Neutrophil (primary cell): ENCODE data around the gene DOK3.

Experiments used
- H3K27ac ChIP-seq: fragments of 200-600 bp; sonication (generic); 2 replicates; pipeline ENCODE4 v1.5.1; 2016; ENCODE audit warnings: mild to moderate bottlenecking, moderate library complexity
- H3K27me3 ChIP-seq: fragments of 200-600 bp; sonication (generic); 2 replicates; pipeline ENCODE4 v1.6.0; 2016; ENCODE audit warnings: mild to moderate bottlenecking
- H3K36me3 ChIP-seq: fragments of 200-600 bp; sonication (generic); 2 replicates; pipeline ENCODE4 v1.5.1; 2017
- H3K4me1 ChIP-seq, 2 experiments: fragments of 200-600 bp in 1 of 2; sonication (generic) in 1 of 2; 1 replicate in 1 of 2; 2 replicates in 1 of 2; pipeline versions ENCODE4 v1.5.1 to v1.6.1; 2013 to 2016; ENCODE audit warnings: low read depth in 1 of 2, low read length in 1 of 2, mild to moderate bottlenecking in 1 of 2, moderate library complexity in 1 of 2; ENCODE audit not compliant: control insufficient read depth in 1 of 2, insufficient read depth in 1 of 2
- H3K4me3 ChIP-seq, 2 experiments: fragments of 200-600 bp in 1 of 2; sonication (generic) in 1 of 2; 1 replicate in 1 of 2; 2 replicates in 1 of 2; pipeline ENCODE4 v1.5.1; 2013 to 2016; ENCODE audit warnings: low read depth in 1 of 2, low read length in 1 of 2, mild to moderate bottlenecking in 1 of 2, moderate library complexity in 1 of 2
- H3K9me3 ChIP-seq: fragments of 200-600 bp; sonication (generic); 2 replicates; pipeline ENCODE4 v1.5.1; 2016
- CTCF ChIP-seq: fragments of 200-600 bp; sonication (generic); IDR thresholded peaks from 2 replicates; pipeline ENCODE4 v1.5.1; 2016; ENCODE audit warnings: antibody characterized with exemption

DOK3 gene

GRCh38 chr5:177490992-177491391 is 18.6 kb downstream of the DOK3 start:
- Histone ChIP-seq H3K4me1 (peaks cover 49 to 55% of the 10 kb centered on the region in 2 experiments), H3K27me3 (no peaks in the 10 kb centered on the region), H3K9me3 (no peaks in the 10 kb centered on the region), H3K27ac (peak overlapping the region; percentile 99), H3K36me3 (peaks cover 97% of the 10 kb centered on the region), H3K4me3 (no peak overlapping the region)
- TF ChIP-seq CTCF, result no peak

GRCh38 chr5:177490311-177490991 is 19.2 kb downstream of the DOK3 start:
- H3K27me3 ChIP-seq, result no peaks in the 10 kb centered on the region
- H3K9me3 ChIP-seq, result no peaks in the 10 kb centered on the region
- H3K4me3 ChIP-seq, result no peak overlapping the region
- H3K27ac ChIP-seq, result peak overlapping the region; percentile 99
- peaks cover 43 to 49% of the 10 kb centered on the region in 2 experiments for H3K4me1 ChIP-seq
- H3K36me3 ChIP-seq, result peaks cover 97% of the 10 kb centered on the region
- no peak for TF ChIP-seq CTCF

- no peak overlapping the region for H3K4me3 ChIP-seq
- no peak for TF ChIP-seq CTCF
- peak overlapping the region; percentile 99 for H3K27ac ChIP-seq
- no peaks in the 10 kb centered on the region for H3K27me3 ChIP-seq
- peaks cover 98% of the 10 kb centered on the region for H3K36me3 ChIP-seq
- H3K9me3 ChIP-seq, result no peaks in the 10 kb centered on the region
- peaks cover 32 to 37% of the 10 kb centered on the region in 2 experiments for H3K4me1 ChIP-seq
Measured at GRCh38 chr5:177489119-177489716, 20.4 kb downstream of the DOK3 start.

GRCh38 chr5:177487975-177488374 is 21.7 kb downstream of the DOK3 start:
- H3K36me3 ChIP-seq, result peaks cover 100% of the 10 kb centered on the region

GRCh38 chr5:177487144-177487543 is 22.5 kb downstream of the DOK3 start:
- Histone ChIP-seq H3K27ac (no peak overlapping the region), H3K4me1 (peaks cover 11 to 16% of the 10 kb centered on the region in 2 experiments), H3K9me3 (no peaks in the 10 kb centered on the region), H3K27me3 (no peaks in the 10 kb centered on the region), H3K36me3 (peaks cover 99% of the 10 kb centered on the region), H3K4me3 (no peak overlapping the region)
- TF ChIP-seq CTCF, result no peak

More at GRCh38 chr5:177487975-177488374, 21.7 kb downstream of the DOK3 start:
- Histone ChIP-seq H3K9me3 (no peaks in the 10 kb centered on the region), H3K4me1 (peaks cover 20 to 25% of the 10 kb centered on the region in 2 experiments), H3K4me3 (no peak overlapping the region), H3K27ac (no peak overlapping the region), H3K27me3 (no peaks in the 10 kb centered on the region)
- TF ChIP-seq CTCF, result peak; percentile 13
